Muscle of leg (tissue), 11 donors: ENCODE measurements around the gene APC. TPM values are rescaled to one million over a fixed set of nuclear protein-coding genes. Genes with fewer than 3 reads are reported as not detected.

ENCODE experiments used
- DNase-seq: peaks from one replicate; pipeline ENCODE4 v3.0.0; 2013
- H3K27ac ChIP-seq: one replicate; pipeline ENCODE4 v1.5.1; 2013; ENCODE audit warnings: mild to moderate bottlenecking, low read length, control low read depth
- H3K27me3 ChIP-seq: one replicate; pipeline ENCODE4 v1.6.1; 2013; ENCODE audit warnings: low read length; ENCODE audit not compliant: control insufficient read depth, insufficient read depth
- H3K36me3 ChIP-seq: one replicate; pipeline ENCODE4 v1.6.1; 2013; ENCODE audit warnings: low read length; ENCODE audit not compliant: control insufficient read depth, insufficient read depth
- H3K4me1 ChIP-seq: one replicate; pipeline ENCODE4 v1.6.1; 2013; ENCODE audit warnings: low read length; ENCODE audit not compliant: control insufficient read depth, insufficient read depth
- H3K4me3 ChIP-seq: one replicate; pipeline ENCODE4 v1.5.1; 2013; ENCODE audit warnings: low read length, control low read depth
- H3K9me3 ChIP-seq: replicated peaks from 2 replicates; pipeline ENCODE4 v1.6.1; 2013; ENCODE audit warnings: low read depth, low read length; ENCODE audit not compliant: control insufficient read depth
- WGBS: methylation state at CpG from one replicate; pipeline ENCODE4 v1.1.5; 2013; ENCODE audit warnings: missing lambda C conversion rate; ENCODE audit not compliant: insufficient coverage; 5-methylcytosine and 5-hydroxymethylcytosine counted together
- polyA plus RNA-seq, 8 donors: library from polyadenylated mRNA; unstranded; fragments of 120-200 nt; gene quantifications; one replicate each; pipeline versions ENCODE4 v1.2.1 to v1.2.3, GENCODE V29; 2013; ENCODE audit warnings: inconsistent platforms in 1 of 8, low replicate concordance in 1 of 8; ENCODE audit not compliant: insufficient read length in 8 of 8, insufficient read depth in 1 of 8
- total RNA-seq: library from RNA; stranded (reverse); fragments of 120-200 nt; gene quantifications from one replicate; pipeline ENCODE4 v1.2.4, GENCODE V29; 2013

Gene APC
- total and polyA plus RNA-seq, 9 donors = 13.1 to 44.8 (median 26.3) TPM

GRCh38 chr5:112800891-112801290 is 63.2 kb downstream of the APC start:
- no peak overlapping the region for H3K4me3 ChIP-seq
- DNase-seq = no peak
- H3K4me1 ChIP-seq = no peaks in the 10 kb centered on the region
- peaks cover 16% of the 10 kb centered on the region for H3K36me3 ChIP-seq
- H3K27me3 ChIP-seq = no peaks in the 10 kb centered on the region
- H3K9me3 ChIP-seq = no peaks in the 10 kb centered on the region
- no peak overlapping the region for H3K27ac ChIP-seq
- WGBS = no CpG with 5 or more reads among the region's 6 CpGs

GRCh38 chr5:112811023-112811422 is 73.3 kb downstream of the APC start:
- no peak overlapping the region for H3K27ac ChIP-seq
- peaks cover 16% of the 10 kb centered on the region for H3K36me3 ChIP-seq
- no peaks in the 10 kb centered on the region for H3K27me3 ChIP-seq
- no peak overlapping the region for H3K4me3 ChIP-seq
- no peaks in the 10 kb centered on the region for H3K4me1 ChIP-seq
- whole genome bisulfite sequencing = 100% methylated on average over 1 of the region's 1 CpG
- no peaks in the 10 kb centered on the region for H3K9me3 ChIP-seq
- no peak for DNase-seq

GRCh38 chr5:112812549-112812948 is 74.9 kb downstream of the APC start:
- DNase-seq = no peak
- Histone ChIP-seq H3K36me3 (peaks cover 17% of the 10 kb centered on the region), H3K9me3 (no peaks in the 10 kb centered on the region), H3K27me3 (no peaks in the 10 kb centered on the region), H3K27ac (no peak overlapping the region), H3K4me3 (no peak overlapping the region), H3K4me1 (no peaks in the 10 kb centered on the region)
- no CpG with 5 or more reads among the region's 1 CpG for WGBS

GRCh38 chr5:112820246-112820645 is 82.6 kb downstream of the APC start:
- H3K27ac ChIP-seq = no peak overlapping the region
- no peaks in the 10 kb centered on the region for H3K4me1 ChIP-seq
- H3K4me3 ChIP-seq = no peak overlapping the region
- H3K36me3 ChIP-seq = peaks cover 46% of the 10 kb centered on the region
- H3K27me3 ChIP-seq = no peaks in the 10 kb centered on the region
- H3K9me3 ChIP-seq = no peaks in the 10 kb centered on the region
- no peak for DNase-seq
- no CpG with 5 or more reads among the region's 1 CpG for WGBS

- no peaks in the 10 kb centered on the region for H3K4me1 ChIP-seq
- no peak overlapping the region for H3K4me3 ChIP-seq
- H3K27ac ChIP-seq = no peak overlapping the region
- WGBS = 71% methylated on average over 4 of the region's 4 CpGs
- no peak for DNase-seq
- no peaks in the 10 kb centered on the region for H3K9me3 ChIP-seq
- H3K36me3 ChIP-seq = peaks cover 40% of the 10 kb centered on the region
- no peaks in the 10 kb centered on the region for H3K27me3 ChIP-seq
Observed at GRCh38 chr5:112822456-112822855, 84.8 kb downstream of the APC start.

GRCh38 chr5:112823181-112823580 is 85.5 kb downstream of the APC start:
- H3K36me3 ChIP-seq = peaks cover 41% of the 10 kb centered on the region

GRCh38 chr5:112823656-112824055 is 86.0 kb downstream of the APC start:
- Histone ChIP-seq H3K27ac (no peak overlapping the region), H3K4me1 (no peaks in the 10 kb centered on the region), H3K4me3 (no peak overlapping the region), H3K36me3 (peaks cover 45% of the 10 kb centered on the region), H3K9me3 (no peaks in the 10 kb centered on the region), H3K27me3 (no peaks in the 10 kb centered on the region)
- DNase-seq = no peak
- no CpG with 5 or more reads among the region's 2 CpGs for WGBS

More at GRCh38 chr5:112823181-112823580, 85.5 kb downstream of the APC start:
- no peak overlapping the region for H3K27ac ChIP-seq
- WGBS = no CpG with 5 or more reads among the region's 2 CpGs
- H3K4me1 ChIP-seq = no peaks in the 10 kb centered on the region
- H3K27me3 ChIP-seq = no peaks in the 10 kb centered on the region
- no peak overlapping the region for H3K4me3 ChIP-seq
- no peaks in the 10 kb centered on the region for H3K9me3 ChIP-seq
- DNase-seq = no peak

GRCh38 chr5:112824197-112824596 is 86.5 kb downstream of the APC start:
- peaks cover 42% of the 10 kb centered on the region for H3K36me3 ChIP-seq
- no peak overlapping the region for H3K4me3 ChIP-seq

GRCh38 chr5:112830378-112830777 is 92.7 kb downstream of the APC start:
- peaks cover 28% of the 10 kb centered on the region for H3K36me3 ChIP-seq
- no peak for DNase-seq

More at GRCh38 chr5:112824197-112824596, 86.5 kb downstream of the APC start:
- no peak for DNase-seq
- Histone ChIP-seq H3K27me3 (no peaks in the 10 kb centered on the region), H3K9me3 (no peaks in the 10 kb centered on the region), H3K4me1 (no peaks in the 10 kb centered on the region), H3K27ac (no peak overlapping the region)

GRCh38 chr5:112833971-112834370 is 96.3 kb downstream of the APC start:
- Histone ChIP-seq H3K4me3 (no peak overlapping the region), H3K9me3 (no peaks in the 10 kb centered on the region), H3K27me3 (no peaks in the 10 kb centered on the region), H3K4me1 (no peaks in the 10 kb centered on the region), H3K36me3 (peaks cover 36% of the 10 kb centered on the region), H3K27ac (no peak overlapping the region)
- no peak for DNase-seq
- 92% methylated on average over 7 of the region's 13 CpGs for WGBS

More at GRCh38 chr5:112830378-112830777, 92.7 kb downstream of the APC start:
- 93% methylated on average over 1 of the region's 2 CpGs for WGBS
- H3K27me3 ChIP-seq = no peaks in the 10 kb centered on the region
- no peaks in the 10 kb centered on the region for H3K4me1 ChIP-seq
- H3K4me3 ChIP-seq = no peak overlapping the region
- H3K27ac ChIP-seq = no peak overlapping the region
- no peaks in the 10 kb centered on the region for H3K9me3 ChIP-seq

GRCh38 chr5:112844489-112844888 is 106.8 kb downstream of the APC start:
- Histone ChIP-seq H3K4me1 (no peaks in the 10 kb centered on the region), H3K9me3 (no peaks in the 10 kb centered on the region), H3K27ac (no peak overlapping the region), H3K27me3 (no peaks in the 10 kb centered on the region), H3K4me3 (no peak overlapping the region), H3K36me3 (peaks cover 16% of the 10 kb centered on the region)
- DNase-seq = no peak
- no CpG with 5 or more reads among the region's 1 CpG for WGBS
